HepG2 (cell line): ENCODE results near the gene AGPAT3. TPM values are rescaled to one million over a fixed set of nuclear protein-coding genes. Genes with fewer than 3 reads are reported as not detected.

ENCODE experiments used
- DZIP1 ChIP-seq: sonication (generic); formaldehyde crosslinking; IDR thresholded peaks from 2 replicates; pipeline ENCODE4 v1.5.0; 2020; ENCODE audit warnings: mild to moderate bottlenecking, missing genetic modification reagents
- HNF1A ChIP-seq, 2 experiments: sonication (generic) in 1 of 2; formaldehyde crosslinking in 1 of 2; IDR thresholded peaks; 2 replicates each; pipeline versions ENCODE4 v1.4.0 to v1.6.1; 2016 to 2020; ENCODE audit warnings: borderline replicate concordance in 1 of 2, low read depth in 1 of 2, mild to moderate bottlenecking in 1 of 2, missing genetic modification reagents in 1 of 2
- SNAI1 ChIP-seq: sonication (generic); formaldehyde crosslinking; IDR thresholded peaks from 2 replicates; pipeline ENCODE4 v1.5.0; 2020; ENCODE audit warnings: mild to moderate bottlenecking, missing genetic modification reagents, borderline replicate concordance
- TBX2 ChIP-seq: sonication (generic); formaldehyde crosslinking; IDR thresholded peaks from 2 replicates; pipeline ENCODE4 v1.5.0; 2020; ENCODE audit warnings: missing genetic modification reagents, mild to moderate bottlenecking, borderline replicate concordance
- TCF7 ChIP-seq: sonication (generic); IDR thresholded peaks from 2 replicates; pipeline ENCODE4 v1.6.1; 2016; ENCODE audit warnings: antibody characterized with exemption, low read depth
- ZFP1 ChIP-seq: IDR thresholded peaks from 2 replicates; pipeline ENCODE4 v1.6.1; 2016
- ZGPAT ChIP-seq: IDR thresholded peaks from 2 replicates; pipeline ENCODE4 v1.6.1; 2016; ENCODE audit warnings: mild to moderate bottlenecking
- ZNF616 ChIP-seq: sonication (generic); formaldehyde crosslinking; IDR thresholded peaks from 2 replicates; pipeline ENCODE4 v1.5.0; 2020; ENCODE audit warnings: low read depth, mild to moderate bottlenecking, missing genetic modification reagents
- polyA plus RNA-seq, 8 experiments: library from polyadenylated mRNA; depleted of rRNA in 3 of 8; stranded (reverse) in 7 of 8; unstranded in 1 of 8; fragments of >200 nt; fragmentation: Illumina TruSeq in 4 of 8; extraction: Trizol in 4 of 8; gene quantifications; 2 replicates each; pipeline versions ENCODE4 v1.2.1 to v1.2.3, GENCODE V29; 2011 to 2016; ENCODE audit warnings: low read depth in 4 of 8, missing spikeins in 1 of 8, mixed read lengths in 1 of 8; ENCODE audit not compliant: insufficient read depth in 1 of 8
- total RNA-seq, 5 experiments: library from RNA; depleted of rRNA; stranded (reverse); fragments of >200 nt; fragmentation: Illumina TruSeq; extraction: Trizol; gene quantifications; 2 replicates each; pipeline ENCODE4 v1.2.3, GENCODE V29; 2016; ENCODE audit warnings: low read depth in 1 of 5

Gene AGPAT3
- total and polyA plus RNA-seq, 2 of the 13 experiments (the other 11 are each of a cell fraction or from before 2014, with no cell fraction given): 32.2 to 54.4 TPM

GRCh38 chr21:43921571-43921978 lies 56.6 kb downstream of the AGPAT3 start (continued):
- TF ChIP-seq HNF1A (IDR thresholded peaks at IDR 0.05; ENCODE audit: low read depth) (peak; percentile 72), HNF1A (CRISPR knock-in tag; IDR thresholded peaks at IDR 0.05; ENCODE audit: borderline replicate concordance) (peak; percentile 24; the same call in 1 of the 2 replicates), SNAI1 (CRISPR knock-in tag) (no peak), ZNF616 (CRISPR knock-in tag) (no peak), TCF7 (peak; percentile 75), DZIP1 (CRISPR knock-in tag) (no peak), ZGPAT (CRISPR knock-in tag) (0 out of 2 replicates have a peak, but pooled peaks have one; percentile 14), ZFP1 (no peak), TBX2 (CRISPR knock-in tag) (peak; percentile 83)
